GM19043 (cell line): ENCODE data around the gene PLXNB3.

ENCODE experiments used
- ATAC-seq: cut with Tn5 transposase; IDR thresholded peaks from one replicate; pipeline ENCODE4 v1.9.1; 2021; ENCODE audit warnings: low read depth; ENCODE audit not compliant: unreplicated experiment

The PLXNB3 gene

DNA sequence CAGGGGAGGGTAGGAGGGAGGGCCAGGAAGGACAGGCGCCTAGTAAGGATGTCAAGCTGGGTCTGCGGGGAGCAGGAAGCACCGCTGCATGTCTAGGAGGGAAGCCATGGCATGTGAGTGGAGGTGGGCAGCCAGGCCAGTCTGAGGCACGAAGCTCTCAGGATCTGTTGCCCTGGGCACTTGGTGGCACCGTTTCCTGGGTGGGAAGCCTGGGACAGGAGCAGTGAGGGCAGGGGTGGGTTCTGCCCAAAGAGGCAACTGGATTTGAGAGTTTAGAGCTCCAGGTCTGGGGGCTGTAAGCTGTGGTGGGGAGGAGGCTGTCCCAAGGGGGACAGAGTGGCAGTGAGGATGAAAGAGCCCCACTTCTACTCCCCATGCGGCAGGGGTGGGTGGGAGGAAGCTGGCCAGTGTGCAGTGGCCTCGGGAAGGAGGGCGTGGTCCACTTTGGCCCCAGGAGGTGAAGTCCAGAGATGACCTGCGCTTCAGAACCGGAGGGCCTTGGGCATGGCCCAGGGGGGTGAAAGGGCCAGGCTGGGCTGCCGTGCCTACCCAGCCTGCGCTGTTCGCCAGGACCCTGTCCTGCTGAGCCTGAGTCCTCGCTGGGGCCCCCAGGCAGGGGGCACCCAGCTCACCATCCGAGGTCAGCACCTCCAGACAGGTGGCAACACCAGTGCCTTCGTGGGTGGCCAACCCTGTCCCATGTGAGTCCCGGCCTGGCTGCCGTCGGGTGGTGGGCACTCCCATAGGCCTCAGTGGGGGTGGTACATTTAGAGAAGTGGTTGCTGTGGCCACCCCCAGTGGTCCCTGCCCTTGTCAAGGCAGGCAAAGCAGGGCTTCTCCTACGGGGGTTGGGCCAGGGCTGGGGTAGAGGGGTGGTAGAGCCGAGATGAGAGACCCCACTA is 8.5 kb downstream of the PLXNB3 start:
- ATAC-seq: no peak

DNA sequence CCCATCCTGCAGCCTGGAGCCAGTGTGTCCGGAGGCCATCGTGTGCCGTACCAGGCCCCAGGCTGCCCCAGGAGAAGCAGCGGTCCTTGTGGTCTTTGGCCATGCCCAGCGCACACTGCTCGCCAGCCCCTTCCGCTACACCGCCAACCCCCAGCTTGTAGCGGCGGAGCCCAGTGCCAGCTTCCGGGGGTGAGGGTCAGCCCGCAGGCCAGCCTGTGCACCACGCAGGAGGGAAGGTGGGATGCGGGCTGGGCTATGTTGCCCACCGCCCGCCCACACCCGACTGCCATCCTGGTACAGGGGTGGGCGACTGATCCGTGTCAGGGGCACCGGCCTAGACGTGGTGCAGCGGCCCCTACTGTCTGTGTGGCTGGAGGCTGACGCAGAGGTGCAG is 9.2 kb downstream of the PLXNB3 start:
- ATAC-seq: no peak

DNA sequence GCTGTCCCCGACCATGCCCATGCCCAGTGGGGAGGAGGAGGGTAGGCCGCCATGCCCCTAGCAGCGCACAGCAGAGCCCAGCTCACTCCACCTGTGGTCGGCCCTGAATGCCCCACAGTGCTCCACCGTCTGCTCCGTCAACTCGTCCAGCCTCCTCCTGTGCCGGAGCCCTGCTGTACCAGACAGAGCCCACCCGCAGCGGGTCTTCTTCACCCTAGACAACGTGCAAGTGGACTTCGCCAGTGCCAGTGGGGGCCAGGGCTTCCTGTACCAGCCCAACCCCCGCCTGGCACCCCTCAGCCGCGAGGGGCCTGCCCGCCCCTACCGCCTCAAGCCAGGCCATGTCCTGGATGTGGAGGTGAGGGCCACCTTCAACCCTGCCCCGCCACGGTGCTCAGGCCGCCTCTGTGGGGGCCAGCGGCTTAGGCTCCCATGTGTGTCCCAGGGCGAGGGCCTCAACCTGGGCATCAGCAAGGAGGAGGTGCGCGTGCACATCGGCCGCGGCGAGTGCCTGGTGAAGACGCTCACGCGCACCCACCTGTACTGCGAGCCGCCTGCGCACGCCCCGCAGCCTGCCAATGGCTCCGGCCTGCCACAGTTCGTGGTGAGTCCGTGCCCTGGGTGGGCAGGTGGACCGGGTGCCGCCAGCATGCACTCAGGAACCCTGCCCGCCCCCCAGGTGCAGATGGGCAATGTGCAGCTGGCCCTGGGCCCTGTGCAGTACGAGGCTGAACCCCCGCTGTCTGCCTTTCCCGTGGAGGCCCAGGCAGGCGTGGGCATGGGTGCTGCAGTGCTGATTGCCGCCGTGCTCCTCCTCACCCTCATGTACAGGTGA is 9.9 kb downstream of the PLXNB3 start:
- no peak for ATAC-seq

DNA sequence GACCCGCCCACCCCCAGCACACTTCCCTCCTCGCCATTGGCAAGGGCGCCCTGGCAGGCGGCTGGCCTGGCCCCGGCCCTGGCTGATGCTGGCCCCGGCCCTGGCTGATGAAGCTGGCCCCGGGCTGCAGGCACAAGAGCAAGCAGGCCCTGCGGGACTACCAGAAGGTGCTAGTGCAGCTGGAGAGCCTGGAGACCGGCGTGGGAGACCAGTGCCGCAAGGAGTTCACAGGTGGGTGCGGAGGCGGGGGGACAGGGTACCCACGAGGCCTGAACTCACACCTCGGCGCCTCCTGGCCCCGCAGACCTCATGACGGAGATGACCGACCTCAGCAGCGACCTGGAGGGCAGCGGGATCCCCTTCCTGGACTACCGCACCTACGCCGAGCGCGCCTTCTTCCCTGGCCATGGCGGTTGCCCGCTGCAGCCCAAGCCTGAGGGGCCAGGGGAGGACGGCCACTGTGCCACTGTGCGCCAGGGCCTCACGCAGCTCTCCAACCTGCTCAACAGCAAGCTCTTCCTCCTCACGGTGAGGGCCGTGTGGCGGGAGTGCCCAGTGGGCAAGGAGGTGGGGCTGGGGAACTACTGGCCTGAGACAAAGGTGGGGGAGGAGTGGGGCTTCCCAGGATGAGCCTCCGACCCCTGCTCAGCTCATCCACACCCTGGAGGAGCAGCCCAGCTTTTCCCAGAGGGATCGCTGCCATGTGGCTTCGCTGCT is 10.7 kb downstream of the PLXNB3 start:
- no peak for ATAC-seq

DNA sequence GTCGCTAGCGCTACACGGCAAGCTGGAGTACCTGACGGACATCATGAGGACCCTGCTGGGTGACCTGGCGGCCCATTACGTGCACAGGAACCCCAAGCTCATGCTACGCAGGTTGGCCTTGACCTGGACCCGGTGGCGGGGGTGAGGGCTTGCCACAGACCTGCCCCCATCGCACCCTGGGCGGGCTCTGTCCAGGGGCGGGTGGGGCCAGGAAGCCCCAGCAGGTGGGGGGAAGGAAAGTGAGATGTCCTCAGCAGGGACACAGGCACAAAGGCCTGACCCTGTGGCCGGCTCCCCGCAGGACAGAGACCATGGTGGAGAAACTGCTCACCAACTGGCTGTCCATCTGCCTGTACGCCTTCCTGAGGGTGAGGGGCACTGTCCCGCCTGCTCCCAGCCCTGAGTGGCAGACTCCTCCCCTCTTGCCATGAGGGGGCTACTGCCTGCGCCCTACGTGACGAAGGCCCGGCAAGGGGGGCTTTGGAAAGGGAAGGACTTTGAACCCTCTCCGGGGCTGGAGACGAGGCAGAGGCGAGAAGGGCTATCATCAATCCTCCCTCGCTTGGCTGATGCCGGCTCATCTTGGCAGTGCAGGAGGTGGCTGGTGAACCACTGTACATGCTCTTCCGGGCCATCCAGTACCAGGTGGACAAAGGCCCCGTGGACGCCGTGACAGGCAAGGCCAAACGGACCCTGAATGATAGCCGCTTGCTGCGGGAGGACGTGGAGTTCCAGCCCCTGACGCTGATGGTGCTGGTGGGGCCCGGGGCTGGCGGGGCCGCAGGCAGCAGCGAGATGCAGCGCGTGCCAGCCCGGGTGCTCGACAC is 11.5 kb downstream of the PLXNB3 start:
- ATAC-seq: no peak

DNA sequence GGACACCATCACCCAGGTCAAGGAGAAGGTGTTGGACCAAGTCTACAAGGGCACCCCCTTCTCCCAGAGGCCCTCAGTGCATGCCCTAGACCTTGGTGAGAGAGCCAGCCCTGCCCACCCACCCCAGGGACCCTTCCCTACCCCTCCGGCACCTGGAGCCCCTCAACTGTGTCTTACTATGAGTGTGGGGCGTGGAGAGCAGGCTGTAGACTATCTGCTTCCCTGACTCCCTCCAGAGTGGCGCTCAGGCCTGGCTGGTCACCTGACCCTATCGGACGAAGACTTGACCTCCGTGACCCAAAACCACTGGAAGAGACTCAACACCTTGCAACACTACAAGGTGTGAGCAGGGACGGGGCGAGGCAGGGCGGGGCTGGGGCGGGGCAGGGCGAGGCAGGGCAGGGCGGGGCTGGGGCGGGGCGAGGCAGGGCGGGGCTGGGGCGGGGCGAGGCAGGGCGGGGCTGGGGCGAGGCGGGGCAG is 12.1 kb downstream of the PLXNB3 start:
- ATAC-seq: no peak

DNA sequence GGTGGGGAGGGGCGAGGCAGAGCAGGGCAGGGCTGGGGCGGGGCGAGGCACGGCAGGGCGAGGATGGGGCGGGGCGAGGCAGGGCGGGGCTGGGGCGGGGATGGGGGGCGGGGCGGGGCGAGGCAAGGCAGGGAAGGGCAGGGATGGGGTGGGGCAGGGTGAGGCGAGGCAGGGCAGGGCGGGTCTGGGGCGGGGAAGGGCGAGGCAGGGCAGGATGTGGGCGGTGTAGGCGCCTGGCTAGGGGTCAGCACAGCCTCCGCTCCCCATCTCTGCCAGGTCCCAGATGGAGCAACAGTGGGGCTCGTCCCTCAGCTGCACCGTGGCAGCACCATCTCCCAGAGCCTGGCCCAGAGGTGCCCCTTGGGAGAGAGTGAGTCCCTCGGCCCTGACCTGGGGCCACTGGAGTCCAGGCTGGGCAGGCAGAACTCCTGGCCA is 12.6 kb downstream of the PLXNB3 start:
- ATAC-seq: no peak

DNA sequence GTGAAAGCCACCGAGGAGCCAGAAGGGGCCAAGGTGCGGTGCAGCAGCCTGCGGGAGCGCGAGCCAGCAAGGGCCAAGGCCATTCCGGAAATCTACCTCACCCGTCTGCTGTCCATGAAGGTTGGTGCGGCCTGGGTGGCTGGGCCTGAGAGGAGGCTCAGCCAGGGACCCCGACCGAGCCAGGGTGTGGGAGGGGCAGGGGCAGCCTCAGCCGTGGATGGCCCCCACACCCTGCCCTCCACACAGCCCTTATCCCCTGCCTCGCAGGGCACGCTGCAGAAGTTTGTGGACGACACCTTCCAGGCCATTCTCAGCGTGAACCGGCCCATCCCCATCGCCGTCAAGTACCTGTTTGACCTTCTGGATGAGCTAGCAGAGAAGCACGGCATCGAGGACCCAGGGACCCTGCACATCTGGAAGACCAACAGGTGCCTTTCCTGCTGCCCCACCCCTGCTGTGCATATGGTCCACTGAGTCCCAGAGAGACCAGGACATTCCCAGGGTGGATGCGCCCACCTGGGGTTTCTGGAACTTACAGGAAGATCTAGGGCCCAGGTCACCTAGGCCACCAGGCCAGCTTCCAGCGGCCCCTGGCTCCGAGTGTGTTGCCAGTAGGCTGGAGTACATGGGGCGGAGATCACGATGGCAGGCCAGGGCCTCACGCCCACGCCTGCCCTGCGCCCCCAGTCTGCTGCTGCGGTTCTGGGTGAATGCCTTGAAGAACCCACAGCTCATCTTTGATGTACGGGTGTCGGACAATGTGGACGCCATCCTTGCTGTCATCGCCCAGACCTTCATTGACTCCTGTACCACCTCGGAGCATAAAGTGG is 13.4 kb downstream of the PLXNB3 start:
- ATAC-seq: no peak

DNA sequence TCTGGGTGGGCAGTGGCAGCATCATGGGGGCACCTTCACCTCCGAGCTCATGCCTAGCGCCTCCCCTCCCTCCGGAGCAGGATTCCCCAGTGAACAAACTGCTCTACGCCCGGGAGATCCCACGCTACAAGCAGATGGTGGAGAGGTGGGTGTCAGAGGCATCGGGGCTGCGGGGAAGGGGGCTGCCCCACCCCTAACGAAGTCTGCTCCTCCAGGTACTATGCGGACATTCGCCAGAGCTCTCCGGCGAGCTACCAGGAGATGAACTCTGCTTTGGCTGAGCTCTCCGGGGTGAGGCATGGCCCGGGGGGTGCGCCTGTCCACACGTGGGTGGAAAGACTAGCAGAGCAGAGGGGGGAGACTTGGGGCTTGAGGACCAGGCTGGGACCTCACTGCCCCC is 14.1 kb downstream of the PLXNB3 start:
- ATAC-seq: no peak

DNA sequence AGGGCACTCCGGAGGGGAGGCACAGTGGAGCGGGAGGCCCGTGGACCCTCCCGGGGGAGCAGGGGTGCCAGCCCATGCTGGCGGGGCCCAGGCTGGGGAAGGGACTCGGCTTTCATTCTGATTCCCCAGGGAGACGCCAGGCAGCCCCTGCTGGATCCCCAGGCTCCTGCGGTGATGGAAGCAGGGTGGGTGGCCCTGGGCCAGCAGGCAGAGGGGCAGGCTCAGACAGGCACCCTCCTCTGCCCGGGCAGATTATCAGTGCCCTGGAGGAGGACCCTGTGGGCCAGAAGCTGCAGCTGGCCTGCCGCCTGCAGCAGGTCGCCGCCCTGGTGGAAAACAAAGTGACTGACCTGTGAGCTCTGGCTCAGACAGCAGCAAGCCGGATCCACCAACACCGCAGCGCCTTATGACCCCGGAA is 14.6 kb downstream of the PLXNB3 start:
- no peak for ATAC-seq

DNA sequence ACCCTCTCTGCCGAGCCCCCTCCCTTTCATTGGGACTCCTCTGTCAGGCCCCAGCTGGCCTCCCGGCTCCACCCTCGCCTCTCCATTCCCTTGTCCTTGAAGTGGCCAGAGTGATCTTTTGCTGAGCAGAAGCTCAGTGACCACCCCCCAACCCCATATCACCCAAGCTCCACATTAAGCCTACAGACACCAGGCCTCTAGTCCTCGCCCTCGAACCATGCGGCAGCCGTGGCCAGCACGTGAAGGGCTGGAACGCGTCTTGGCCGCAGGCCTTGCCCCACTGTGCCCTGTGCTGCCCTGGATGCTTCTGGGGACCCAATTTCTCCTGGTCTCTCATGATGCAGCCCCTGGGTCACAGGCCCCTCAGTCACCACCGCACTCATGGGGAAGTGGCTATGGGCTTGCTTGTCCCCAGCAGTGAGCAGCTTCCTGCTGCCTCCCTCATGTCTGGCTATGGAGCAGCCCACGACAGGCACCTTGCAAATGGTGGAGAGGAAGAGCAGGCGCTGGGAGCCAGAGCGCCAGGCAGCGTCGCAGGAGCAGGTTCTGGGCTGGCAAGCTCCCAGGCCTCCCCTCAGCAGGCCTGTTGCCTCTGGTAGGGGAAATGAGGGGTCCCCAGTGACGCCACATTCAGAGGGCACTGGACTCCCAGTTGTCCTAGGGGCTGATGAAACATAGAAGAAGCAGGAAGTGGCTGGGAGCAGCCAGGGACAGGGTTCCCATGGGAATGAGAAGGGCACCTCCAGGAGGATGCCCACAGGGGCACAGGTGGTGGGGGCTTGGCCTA is 16.0 kb downstream of the PLXNB3 start:
- ATAC-seq: no peak

DNA sequence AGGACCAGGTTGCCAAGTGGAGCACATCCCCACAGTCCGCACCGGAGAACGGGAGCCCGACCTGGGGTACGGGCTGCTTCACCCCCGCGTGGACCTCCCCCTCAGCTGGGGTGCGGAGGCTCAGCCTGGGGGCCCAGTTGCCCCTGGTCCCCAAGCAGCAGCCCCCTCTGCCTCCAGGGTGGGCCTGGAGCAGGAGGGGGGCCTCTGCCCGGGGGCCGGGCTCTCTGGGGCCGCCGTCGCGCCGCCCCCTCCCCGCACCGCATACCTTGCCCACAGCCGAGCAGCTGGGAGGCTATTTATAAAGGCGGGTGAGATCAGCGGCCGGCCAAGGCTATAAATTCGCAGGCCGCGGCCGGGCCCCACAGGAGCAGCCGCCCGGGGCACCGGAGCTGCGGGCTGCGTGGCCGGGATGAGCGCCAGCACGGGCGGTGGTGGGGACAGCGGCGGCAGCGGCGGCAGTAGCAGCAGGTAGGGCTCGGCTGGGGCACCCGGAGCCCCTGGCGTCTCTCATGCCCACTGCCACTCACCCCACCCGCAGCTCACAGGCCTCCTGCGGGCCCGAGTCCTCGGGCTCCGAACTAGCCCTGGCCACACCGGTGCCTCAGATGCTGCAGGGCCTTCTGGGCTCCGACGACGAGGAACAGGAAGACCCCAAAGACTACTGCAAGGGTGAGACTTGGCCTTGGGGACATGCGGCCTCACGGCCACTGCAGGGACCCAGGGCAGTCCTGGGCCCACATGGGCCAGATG is 16.8 kb downstream of the PLXNB3 start, which contains the start of gene SRPK3:
Gene SRPK3, plus strand, starts transcription at position 364 of the 750 bp plus-strand sequence. Its CDS starts 46 bp downstream, at position 410.
- ATAC-seq: no peak

DNA sequence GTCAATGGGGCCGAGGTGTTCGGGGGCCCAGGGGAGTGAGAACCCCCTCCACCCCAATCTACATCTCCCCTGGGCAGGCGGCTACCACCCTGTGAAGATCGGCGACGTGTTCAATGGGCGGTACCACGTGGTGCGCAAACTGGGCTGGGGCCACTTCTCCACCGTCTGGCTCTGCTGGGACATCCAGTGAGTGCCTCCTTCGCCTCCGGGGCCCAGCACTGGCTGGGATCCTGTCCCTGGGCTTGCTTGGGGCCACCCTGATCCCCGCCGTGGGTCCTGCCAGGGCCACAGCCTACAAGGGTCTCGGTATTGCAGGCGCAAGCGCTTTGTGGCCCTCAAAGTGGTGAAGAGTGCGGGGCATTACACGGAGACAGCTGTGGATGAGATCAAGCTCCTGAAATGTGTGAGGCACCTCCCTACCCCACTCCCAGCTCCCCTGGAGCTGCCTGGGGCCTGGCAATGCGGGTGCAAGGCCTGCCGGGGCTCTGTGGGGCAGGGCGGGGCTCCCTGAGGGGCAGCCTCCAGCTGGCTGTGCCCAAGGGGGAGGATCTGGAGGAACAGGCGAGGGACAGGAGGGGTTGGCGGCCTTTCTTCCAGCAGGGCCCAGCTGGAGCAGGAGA is 17.5 kb downstream of the PLXNB3 start:
- no peak for ATAC-seq

DNA sequence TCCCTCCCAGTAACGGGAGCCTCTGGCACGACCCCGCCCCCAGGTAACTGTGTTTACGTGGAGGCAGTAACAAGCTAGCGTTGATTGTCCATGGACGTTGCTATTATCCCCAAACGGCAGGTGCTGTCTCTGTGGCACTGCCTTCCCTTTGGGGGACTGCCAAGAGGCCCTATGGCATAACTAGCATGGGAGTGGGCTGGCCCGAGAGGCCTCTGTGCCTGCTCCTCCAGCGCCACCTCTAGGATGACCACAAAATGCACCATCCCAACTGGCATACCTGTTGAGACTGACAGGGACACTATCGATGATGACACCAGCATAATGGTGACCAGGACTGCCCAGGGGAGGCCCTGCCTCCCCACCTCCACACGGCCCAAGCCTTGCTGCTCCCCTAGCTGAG is 18.3 kb downstream of the PLXNB3 start:
- no peak for ATAC-seq

DNA sequence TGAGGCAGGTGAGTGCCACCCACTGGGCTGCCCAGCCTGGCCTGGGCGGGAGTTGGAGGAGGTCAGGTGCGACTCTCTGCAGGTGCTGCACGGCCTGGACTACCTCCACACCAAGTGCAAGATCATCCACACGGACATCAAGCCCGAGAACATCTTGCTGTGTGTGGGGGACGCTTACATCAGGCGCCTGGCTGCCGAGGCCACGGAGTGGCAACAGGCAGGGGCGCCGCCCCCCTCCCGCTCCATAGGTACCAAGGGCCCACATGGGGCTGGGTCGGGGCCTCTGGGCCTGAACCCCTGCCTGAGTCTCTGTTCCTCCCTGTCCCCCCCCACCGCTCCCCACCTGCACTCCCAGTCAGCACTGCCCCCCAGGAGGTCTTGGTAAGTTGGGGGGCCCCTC is 18.8 kb downstream of the PLXNB3 start:
- ATAC-seq: no peak

DNA sequence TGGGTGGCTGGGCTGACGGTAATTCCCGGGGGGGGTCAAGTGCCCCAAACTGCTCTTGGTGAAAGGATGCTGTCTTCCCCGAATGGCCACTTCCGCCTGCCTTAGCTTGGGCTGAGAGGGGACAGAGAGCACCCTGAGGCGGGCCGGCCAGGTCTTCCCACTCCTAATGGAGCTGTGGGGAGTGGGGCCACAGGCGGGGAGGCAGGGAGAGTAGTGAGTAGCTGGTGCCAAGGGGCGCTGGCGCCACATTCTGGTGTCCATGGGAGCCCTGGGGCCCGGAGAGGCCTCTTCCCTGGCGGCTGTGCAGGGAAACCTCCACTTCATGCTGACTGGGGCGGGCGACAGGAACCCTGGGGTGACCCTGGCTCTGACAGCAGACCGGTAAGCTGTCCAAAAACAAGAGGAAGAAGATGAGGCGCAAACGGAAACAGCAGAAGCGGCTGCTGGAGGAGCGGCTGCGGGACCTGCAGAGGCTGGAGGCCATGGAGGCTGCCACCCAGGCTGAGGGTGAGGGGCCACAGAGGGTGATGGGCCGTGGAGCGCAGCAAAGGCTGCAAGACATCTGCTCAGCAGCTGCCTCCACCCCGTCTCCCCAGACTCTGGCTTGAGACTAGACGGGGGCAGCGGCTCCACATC is 19.4 kb downstream of the PLXNB3 start:
- no peak for ATAC-seq
